GM19099 (cell line): ENCODE data around the gene OVAAL.

Experiments
- POLR2A ChIP-seq: IDR thresholded peaks from 3 replicates; pipeline ENCODE4 v1.6.1; 2011; ENCODE audit warnings: low read depth; ENCODE audit not compliant: insufficient read length; ENCODE audit errors: extremely low read depth

The OVAAL gene

DNA sequence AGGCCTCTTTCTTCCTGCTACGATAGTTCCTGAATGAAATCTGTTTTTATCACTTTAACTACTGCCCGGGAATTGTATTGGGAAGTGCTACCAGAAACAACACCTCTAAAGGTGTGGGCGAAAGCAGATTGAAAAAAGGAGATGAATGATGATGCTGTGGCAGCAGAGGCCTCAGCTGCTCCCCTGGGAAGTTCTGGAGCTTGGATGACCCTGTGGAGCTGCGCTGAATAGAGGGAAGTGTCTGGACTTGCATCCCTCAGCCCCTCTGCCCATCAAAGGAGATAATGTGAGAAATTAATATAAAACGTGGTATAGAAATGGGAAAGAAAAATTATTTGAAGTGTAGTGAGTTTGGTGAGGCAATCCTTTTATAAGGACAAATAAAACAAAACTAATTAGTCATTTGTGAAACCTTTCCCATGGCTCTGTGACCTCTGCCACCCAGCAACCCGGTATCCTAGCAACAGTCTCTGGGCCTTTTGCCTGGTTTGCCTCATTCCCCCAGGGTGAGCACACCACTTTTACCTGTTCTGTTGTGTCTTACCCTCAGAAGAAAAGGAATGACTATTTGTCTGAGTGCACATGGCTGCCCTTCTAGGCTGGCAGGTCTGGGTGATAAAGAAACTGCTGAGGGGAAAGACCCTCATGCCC is 21.3 kb downstream of the OVAAL start:
- no peak for TF ChIP-seq POLR2A

DNA sequence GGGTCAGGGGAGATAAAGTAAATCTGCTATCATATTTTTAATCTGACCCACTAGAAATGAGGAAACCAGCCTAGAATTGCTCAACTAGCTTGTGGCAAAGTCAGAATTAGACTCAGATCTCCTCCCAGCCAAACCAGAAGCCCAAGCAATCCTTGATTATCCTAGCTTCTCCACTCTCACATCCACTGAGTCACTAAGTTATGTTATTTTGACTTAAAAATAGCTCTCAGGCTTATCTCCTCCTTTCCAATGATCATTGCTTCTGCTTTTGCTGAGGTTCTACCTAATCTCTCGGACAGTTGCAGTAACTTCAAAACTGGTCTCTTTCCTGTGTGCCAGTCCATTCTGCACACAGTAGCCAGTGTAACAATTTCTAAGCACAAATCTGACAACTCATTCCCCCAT is 22.9 kb downstream of the OVAAL start:
- TF ChIP-seq POLR2A: no peak

DNA sequence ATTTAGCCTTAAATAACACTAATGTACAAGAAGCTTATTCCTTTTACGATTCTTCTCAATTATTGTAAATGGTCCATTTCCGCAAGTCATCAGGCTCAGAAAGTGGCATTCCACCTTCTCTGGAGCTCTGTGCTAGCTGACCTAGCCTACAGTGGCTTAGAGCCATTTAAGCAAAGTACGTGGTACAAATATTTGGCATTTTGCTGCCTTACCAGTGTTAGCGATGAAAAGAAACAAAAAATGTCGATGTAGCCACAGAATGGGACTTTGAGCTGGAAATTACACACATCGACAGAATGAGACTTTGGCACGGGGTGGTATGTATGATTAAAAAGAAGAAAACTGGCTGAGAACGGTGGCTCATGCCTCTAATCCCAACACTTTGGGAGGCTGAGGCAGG is 26.1 kb downstream of the OVAAL start:
- no peak for TF ChIP-seq POLR2A

DNA sequence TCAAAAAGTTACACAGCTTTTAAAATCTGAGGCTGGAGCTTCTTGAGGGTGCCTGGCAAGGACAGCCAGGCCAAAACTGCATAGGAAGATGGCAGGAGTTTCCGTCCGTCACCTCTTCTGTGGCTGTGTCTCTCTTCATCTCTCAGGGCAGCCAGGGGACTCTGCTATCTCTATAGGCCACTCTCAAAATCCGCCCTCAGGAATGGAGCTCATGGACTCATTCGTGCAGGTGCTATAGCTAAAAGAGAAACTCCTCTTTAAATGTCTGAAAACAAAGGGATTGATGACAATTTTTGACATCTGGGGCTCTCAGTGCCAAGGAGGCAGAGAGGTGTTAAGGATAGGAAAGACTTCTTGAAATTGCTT is 27.2 kb downstream of the OVAAL start:
- TF ChIP-seq POLR2A: no peak

DNA sequence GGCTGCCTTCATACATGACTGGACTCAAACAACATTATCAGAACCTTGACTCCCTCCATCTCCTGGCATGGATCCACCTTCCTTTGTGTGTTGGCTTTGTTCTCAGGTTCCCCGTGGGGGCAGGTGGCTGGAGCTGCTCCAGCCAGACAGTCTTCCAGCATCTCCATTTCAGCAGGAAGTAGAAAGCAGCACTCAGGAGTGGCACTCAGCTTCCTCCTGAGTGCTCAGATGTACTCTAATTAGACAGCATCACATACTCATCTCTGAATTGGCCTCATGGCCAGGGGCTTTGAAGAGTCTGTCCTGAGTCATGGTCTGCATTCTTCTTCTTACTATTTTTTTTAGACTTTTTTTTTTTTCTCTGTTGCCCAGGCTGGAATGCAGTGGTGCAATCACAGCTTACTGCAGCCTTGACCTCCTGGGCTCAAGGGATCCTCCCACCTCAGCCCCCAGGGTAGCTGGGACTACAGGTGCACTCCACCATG is 27.9 kb downstream of the OVAAL start:
- TF ChIP-seq POLR2A: no peak

DNA sequence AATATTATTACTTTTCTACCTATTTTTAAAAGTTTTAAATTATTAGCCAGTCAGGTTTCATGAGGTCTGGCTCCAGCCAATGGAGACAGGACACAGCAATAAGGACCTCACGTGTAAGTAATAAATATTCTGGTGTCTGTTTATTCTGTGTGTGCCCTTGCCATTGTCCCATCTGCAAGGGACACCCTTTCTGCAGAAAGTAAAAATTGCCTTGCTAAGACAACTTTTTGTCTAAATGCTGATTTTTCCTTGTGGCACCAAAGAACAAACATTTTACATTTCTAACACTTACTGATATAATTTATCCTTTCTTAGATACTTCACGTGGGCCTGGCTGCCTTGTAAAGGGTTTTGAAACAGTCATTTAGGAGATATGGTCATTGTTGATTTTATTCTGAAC is 29.4 kb downstream of the OVAAL start:
- no peak for TF ChIP-seq POLR2A

DNA sequence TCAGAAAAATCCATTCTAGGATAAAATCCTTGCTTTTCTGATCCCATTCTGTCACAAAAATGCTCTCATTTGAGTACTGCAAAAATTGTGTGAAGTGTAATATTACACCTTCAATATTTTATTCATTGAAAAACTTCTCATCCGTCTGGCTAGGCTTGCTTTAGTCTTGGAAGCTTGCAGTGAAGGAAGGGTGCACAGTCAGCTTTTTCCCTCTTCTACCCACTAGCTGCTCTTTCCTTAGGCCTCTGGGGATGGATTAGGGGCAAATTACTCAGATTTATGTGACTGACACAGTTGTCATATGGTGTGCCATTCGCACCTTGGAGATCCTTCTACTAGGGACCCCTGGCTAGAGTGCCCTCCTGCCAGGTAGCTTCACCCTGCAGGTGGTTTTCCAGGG is 32.1 kb downstream of the OVAAL start:
- no peak for TF ChIP-seq POLR2A

DNA sequence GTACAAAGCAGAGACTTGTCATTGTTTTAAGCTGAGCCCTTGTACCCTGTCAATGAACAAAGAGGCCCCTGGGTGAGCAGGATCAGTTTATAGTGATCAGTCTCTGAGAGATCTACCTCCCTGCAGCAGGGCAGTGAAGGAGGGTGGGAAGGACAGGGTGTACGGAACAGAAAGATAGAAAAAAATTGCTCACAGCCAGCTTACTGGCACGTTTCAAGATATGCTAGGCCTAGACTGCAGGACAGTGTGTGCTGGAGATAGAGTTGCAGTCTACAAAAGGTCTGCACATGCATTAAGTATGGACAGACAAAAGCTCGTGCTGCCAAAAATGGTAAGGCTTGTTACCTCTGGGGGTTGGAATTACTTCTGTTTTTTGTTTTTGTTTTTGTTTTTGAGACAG is 34.6 kb downstream of the OVAAL start:
- TF ChIP-seq POLR2A: no peak

DNA sequence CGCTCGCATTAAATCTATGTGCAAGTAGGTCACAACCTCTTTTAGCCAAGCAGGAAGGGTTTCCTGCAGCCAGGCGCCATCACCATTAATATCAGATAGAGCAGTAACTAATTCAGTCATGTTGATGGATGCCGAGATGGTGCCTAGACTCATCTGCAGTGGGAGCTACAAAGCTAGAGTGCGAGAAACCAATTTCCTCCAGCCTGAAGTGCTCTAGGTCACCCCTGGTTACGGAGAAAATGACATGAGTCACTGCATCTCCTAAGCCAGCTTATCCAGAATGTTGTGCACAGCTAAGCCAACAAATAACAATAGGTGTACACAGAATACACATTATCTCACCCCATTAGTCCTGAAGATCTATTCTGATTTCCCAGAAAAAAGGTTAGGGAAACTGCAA is 36.0 kb downstream of the OVAAL start:
- no peak for TF ChIP-seq POLR2A

DNA sequence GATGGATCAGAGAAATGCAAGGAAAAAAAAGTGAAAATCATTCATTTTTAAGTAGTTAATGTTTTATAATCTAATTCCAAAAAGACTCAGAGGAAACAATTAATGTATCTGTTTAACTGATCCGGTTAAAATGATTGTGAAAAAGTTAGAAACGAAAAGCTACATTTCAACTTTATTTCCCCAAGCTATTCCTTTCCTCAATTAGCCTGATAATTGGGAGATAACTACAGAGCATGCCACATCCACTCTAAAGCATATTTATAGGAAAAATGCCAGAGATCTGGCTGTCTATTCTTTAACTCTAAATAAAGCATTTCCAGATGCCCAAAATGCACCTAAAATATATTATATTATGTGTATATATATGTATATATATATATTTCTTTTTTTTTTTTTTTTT is 37.2 kb downstream of the OVAAL start:
- TF ChIP-seq POLR2A: no peak

DNA sequence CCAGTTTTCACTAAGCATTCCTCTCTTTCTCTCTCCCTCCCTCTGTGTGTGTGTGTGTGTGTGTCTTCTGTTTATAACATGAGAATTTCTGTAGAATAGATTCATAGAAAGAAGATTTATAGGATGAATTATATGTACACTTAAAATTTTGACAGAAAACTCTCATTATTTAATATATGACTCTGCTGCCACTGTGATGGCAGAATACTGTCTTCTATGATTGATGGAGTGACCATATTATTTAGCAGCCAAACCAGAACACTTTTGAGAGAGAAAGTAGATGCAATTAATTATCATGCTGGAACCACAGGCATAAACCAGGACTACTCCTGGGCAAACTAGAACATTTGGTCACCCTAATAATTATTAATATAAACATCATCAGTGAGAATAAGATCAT is 38.8 kb downstream of the OVAAL start:
- TF ChIP-seq POLR2A: no peak

DNA sequence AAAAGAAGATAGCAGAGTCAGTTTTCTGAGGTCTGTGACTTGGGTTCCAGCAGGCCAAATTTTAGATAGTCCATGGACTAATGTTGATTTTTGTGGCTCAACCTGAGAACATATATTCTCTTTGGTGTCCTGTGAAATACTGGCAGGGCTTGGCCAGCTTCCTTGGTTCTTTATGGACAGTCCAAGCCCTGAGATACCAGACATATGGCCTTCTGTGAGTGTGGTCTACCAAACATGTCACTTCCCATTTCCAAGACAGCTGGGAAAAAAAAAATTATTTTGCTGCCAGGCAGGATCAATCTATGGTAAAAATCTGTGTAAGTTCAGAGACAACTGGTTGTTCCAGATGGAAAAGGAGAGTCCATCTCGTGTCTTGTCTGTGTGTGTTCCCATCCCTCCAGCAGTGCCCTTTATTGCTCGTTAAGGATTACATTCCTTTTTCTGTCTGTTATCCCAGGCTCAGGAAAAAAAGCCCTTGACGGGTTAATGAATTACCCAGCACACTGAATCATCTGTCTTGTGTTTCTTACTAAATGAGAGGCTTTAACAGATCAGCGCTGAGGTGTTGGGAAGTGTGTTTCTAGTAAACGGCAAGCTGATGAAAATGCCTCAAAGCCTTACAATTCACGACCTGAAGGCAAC is 39.7 kb downstream of the OVAAL start:
- TF ChIP-seq POLR2A: no peak

DNA sequence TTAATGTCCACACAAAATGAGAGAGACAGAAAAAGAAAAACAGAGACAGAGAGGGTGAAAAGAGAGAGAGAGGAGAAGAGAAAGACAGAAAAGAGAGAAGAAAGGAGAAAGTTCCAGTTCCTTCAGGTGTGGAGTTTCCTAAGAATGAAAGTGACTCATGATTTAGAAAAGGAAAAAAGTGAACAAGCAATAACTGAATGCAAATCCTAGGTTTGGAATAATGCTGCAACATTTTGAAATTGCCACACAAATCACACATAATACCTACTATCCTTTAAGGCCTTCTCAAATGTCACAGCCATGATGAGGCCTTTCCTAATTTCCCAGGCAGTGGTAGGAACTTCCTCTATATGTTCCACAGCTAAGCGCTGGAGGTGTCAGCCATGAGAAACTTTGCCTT is 41.6 kb downstream of the OVAAL start:
- no peak for TF ChIP-seq POLR2A

DNA sequence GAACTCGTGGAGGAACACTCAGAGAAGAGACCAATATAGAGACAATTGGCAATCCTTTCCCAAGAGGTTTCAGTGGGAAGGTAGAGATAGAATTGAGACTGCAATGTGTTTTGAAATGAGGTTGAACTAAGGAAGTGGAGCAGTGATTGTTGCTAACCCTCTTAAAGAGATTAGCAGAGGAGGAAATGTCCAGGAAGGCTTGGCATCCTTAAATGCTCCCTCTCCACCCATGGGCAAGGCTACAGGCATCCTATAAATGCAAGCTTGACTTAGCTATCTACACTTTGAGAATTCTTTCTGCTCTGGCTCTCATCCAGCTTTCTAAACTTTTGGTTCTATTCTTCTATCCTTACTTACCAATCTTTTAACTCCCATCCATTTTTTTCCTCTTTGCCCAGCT is 42.7 kb downstream of the OVAAL start:
- TF ChIP-seq POLR2A: no peak

DNA sequence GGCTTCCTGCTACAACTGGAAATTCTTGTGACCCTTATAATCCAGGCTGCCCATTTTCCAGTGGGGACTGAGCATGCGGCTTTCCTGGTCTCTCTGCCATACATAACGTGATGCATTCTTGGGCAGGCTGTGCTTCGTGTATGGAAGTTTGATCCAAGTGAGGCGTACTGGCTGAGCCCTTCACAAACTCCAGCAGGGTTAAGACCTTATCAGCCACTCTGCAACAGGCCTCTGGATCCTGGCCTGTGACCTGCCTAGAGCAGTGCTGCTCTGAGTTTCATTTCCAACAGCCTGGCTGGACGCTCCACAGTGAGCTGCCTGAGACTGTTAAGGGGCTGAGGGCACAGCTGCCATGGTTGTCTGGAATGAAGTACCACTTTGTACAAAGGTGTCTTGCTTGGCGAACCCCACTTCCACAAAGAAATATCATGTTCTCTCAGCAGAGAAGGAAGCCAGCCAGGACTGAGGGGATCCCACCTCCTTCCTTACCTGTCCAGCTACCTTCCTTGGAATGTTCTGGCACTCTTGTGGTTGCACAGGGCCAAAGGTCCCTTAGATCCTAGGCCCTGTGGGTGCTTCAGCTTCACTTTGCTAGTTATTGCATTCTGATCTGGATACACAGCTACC is 44.6 kb downstream of the OVAAL start:
- no peak for TF ChIP-seq POLR2A

DNA sequence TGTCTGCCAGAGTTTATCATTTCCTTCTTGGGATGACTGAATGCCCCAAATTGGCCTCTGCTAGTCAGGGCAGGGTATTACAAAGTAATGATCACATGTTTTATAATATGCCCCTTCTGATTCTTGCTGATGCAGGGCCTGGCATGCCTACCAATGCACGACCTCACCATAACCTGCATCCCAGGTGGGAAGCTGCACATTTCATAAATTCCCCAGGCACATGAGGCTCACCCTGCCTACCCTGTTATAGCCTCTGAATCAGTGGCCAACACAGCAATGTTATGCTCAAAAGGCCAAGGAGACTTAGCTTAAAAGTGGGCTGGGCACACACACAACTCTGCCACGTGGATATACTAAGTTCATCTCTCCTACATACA is 45.1 kb downstream of the OVAAL start:
- no peak for TF ChIP-seq POLR2A
